Medulla oblongata (tissue), 1 donor: ENCODE data around the gene IWS1.
"Not testable (repeated sequence)": the region's sequence is repeated elsewhere in the genome, so short reads cannot be mapped to it uniquely, and the experiment has no call there.

Experiments
- DNase-seq: peaks from one replicate; pipeline ENCODE4 v3.0.0-alpha.2; 2015; ENCODE audit errors: extremely low spot score

Gene IWS1

GRCh38 chr2:127526132-127527000 is at the start of gene IWS1:
IWS1 (minus strand) TSS chr2:127526489; CDS start chr2:127526208, 281 bp downstream.
- peak; percentile 98 for DNase-seq

GRCh38 chr2:127575941-127576432 is 49.7 kb upstream of the IWS1 start:
- DNase-seq = no peak

- DNase-seq = no peak
Measured at GRCh38 chr2:127575185-127575765, 49.0 kb upstream of the IWS1 start.

- DNase-seq = no peak
Measured at GRCh38 chr2:127574656-127575055, 48.4 kb upstream of the IWS1 start.

GRCh38 chr2:127573771-127574170 is 47.5 kb upstream of the IWS1 start:
- DNase-seq = no peak

GRCh38 chr2:127573298-127573697 is 47.0 kb upstream of the IWS1 start:
- no peak for DNase-seq

GRCh38 chr2:127572841-127573240 is 46.6 kb upstream of the IWS1 start:
- DNase-seq = no peak

GRCh38 chr2:127572352-127572751 is 46.1 kb upstream of the IWS1 start:
- DNase-seq = not testable (repeated sequence)

- DNase-seq = peak; percentile 44
Measured at GRCh38 chr2:127570282-127571250, 44.3 kb upstream of the IWS1 start.

GRCh38 chr2:127569666-127570065 is 43.4 kb upstream of the IWS1 start:
- DNase-seq = no peak

GRCh38 chr2:127568128-127568527 is 41.8 kb upstream of the IWS1 start:
- DNase-seq = no peak

GRCh38 chr2:127567351-127567854 is 41.1 kb upstream of the IWS1 start:
- no peak for DNase-seq

- no peak for DNase-seq
Measured at GRCh38 chr2:127566576-127566975, 40.3 kb upstream of the IWS1 start.

- DNase-seq = no peak
Measured at GRCh38 chr2:127566139-127566417, 39.8 kb upstream of the IWS1 start.

- DNase-seq = no peak
Measured at GRCh38 chr2:127565261-127566138, 39.2 kb upstream of the IWS1 start.

GRCh38 chr2:127564429-127565260 is 38.4 kb upstream of the IWS1 start:
- no peak for DNase-seq

GRCh38 chr2:127563458-127564428 is 37.5 kb upstream of the IWS1 start:
- no peak for DNase-seq

GRCh38 chr2:127562936-127563335 is 36.6 kb upstream of the IWS1 start:
- DNase-seq = no peak

- DNase-seq = no peak
Measured at GRCh38 chr2:127561371-127561770, 35.1 kb upstream of the IWS1 start.
